Islet precursor cell (in vitro differentiated cells): ENCODE data around the gene NDOR1.

Experiments used
- DNase-seq: peaks from one replicate; pipeline ENCODE4 v3.0.0-alpha.2; 2018

NDOR1 gene

GRCh38 chr9:137183980-137184595 lies 21.4 kb upstream of the NDOR1 start:
- DNase-seq: no peak

GRCh38 chr9:137184881-137185660 lies 20.4 kb upstream of the NDOR1 start:
- DNase-seq: no peak

- no peak for DNase-seq
Measured at GRCh38 chr9:137185921-137186320, 19.6 kb upstream of the NDOR1 start.

- DNase-seq: no peak
Measured at GRCh38 chr9:137186385-137186784, 19.1 kb upstream of the NDOR1 start.

- no peak for DNase-seq
Measured at GRCh38 chr9:137187386-137187785, 18.1 kb upstream of the NDOR1 start.

GRCh38 chr9:137188086-137188489 lies 17.4 kb upstream of the NDOR1 start:
- no peak for DNase-seq

- DNase-seq: peak; percentile 95
Measured at GRCh38 chr9:137188490-137189296, 16.8 kb upstream of the NDOR1 start, which contains the start of the genes ANAPC2 and SSNA1. Gene ANAPC2, minus strand, starts transcription at chr9:137188560. Its CDS starts 28 bp downstream, at chr9:137188532. Gene SSNA1, plus strand, starts transcription at chr9:137188676. Its CDS starts 51 bp downstream, at chr9:137188727.

- DNase-seq: no peak
Measured at GRCh38 chr9:137189297-137190295, 15.9 kb upstream of the NDOR1 start.

- no peak for DNase-seq
Measured at GRCh38 chr9:137190315-137190856, 15.1 kb upstream of the NDOR1 start.

GRCh38 chr9:137191245-137191644 lies 14.3 kb upstream of the NDOR1 start:
- no peak for DNase-seq

GRCh38 chr9:137191691-137192447 lies 13.6 kb upstream of the NDOR1 start:
- no peak for DNase-seq

- DNase-seq: no peak
Measured at GRCh38 chr9:137192448-137192780, 13.1 kb upstream of the NDOR1 start.

- DNase-seq: no peak
Measured at GRCh38 chr9:137192859-137193258, 12.6 kb upstream of the NDOR1 start.

- no peak for DNase-seq
Measured at GRCh38 chr9:137193771-137194170, 11.7 kb upstream of the NDOR1 start.

GRCh38 chr9:137194388-137194787 lies 11.1 kb upstream of the NDOR1 start:
- DNase-seq: no peak

- no peak for DNase-seq
Measured at GRCh38 chr9:137194909-137195308, 10.6 kb upstream of the NDOR1 start.

- no peak for DNase-seq
Measured at GRCh38 chr9:137195525-137196220, 9.8 kb upstream of the NDOR1 start.

GRCh38 chr9:137198051-137198901 lies 7.2 kb upstream of the NDOR1 start:
- peak; percentile 79 for DNase-seq

GRCh38 chr9:137198902-137199283 lies 6.6 kb upstream of the NDOR1 start:
- no peak for DNase-seq
